HUES64 (cell line): ENCODE results near the gene FRMD3.

Source experiments
- H3K27ac ChIP-seq: 2 replicates; pipeline ENCODE4 v1.7.0; 2013; ENCODE audit warnings: low read depth, low read length, inconsistent platforms
- H3K27me3 ChIP-seq: 2 replicates; pipeline ENCODE4 v1.6.1; 2013; ENCODE audit warnings: mild to moderate bottlenecking, low read length; ENCODE audit not compliant: insufficient read depth
- H3K36me3 ChIP-seq: 2 replicates; pipeline ENCODE4 v1.6.1; 2013; ENCODE audit warnings: mild to moderate bottlenecking, low read length; ENCODE audit not compliant: insufficient read depth
- H3K4me1 ChIP-seq: 2 replicates; pipeline ENCODE4 v1.6.1; 2013; ENCODE audit warnings: mild to moderate bottlenecking, low read length, moderate library complexity; ENCODE audit not compliant: insufficient read depth
- H3K4me3 ChIP-seq: 2 replicates; pipeline ENCODE4 v1.5.1; 2013; ENCODE audit warnings: mild to moderate bottlenecking, low read length, moderate library complexity
- H3K9ac ChIP-seq: 2 replicates; pipeline ENCODE4 v1.6.1; 2013; ENCODE audit warnings: mild to moderate bottlenecking, low read depth, low read length
- H3K9me3 ChIP-seq: 2 replicates; pipeline ENCODE4 v1.6.1; 2013; ENCODE audit warnings: low read depth, low read length; ENCODE audit not compliant: insufficient read depth
- WGBS: fragments of 150-250, 120-280 bp; methylation state at CpG from one replicate; pipeline ENCODE4 v1.1.7; 2013; ENCODE audit warnings: missing lambda C conversion rate; 5-methylcytosine and 5-hydroxymethylcytosine counted together

Gene FRMD3

DNA sequence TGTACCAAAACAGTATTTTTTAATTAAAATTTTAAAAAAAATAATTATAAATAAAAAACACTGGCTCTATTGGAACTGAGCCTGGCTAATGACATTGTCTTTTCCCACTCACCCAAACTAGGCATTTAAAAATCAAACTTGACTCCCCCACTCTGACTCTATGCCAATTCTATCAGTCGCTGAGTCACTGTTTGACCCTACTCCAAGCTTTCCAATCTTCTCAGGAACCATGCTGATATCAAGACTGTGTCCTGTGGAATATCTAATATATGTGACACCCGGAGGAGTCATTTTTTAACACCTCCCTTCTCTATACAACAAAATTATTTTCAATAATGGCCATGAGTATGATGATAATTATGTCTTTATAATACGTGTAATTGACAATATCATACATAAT is 303.7 kb downstream of the FRMD3 start:
- H3K9ac ChIP-seq = no peak overlapping the region
- H3K4me3 ChIP-seq = no peak overlapping the region
- H3K4me1 ChIP-seq = peaks cover 24% of the 10 kb centered on the region
- peaks cover 6% of the 10 kb centered on the region; the same call in 1 of the 2 replicates for H3K9me3 ChIP-seq
- H3K36me3 ChIP-seq = no peaks in the 10 kb centered on the region
- H3K27me3 ChIP-seq = no peaks in the 10 kb centered on the region
- WGBS = 85% methylated on average over 1 of the region's 3 CpGs
- no peak overlapping the region for H3K27ac ChIP-seq

GRCh38 chr9:83233647-83234046 is 304.6 kb downstream of the FRMD3 start:
- H3K27ac ChIP-seq = no peak overlapping the region
- H3K4me3 ChIP-seq = no peak overlapping the region
- H3K9ac ChIP-seq = no peak overlapping the region
- H3K4me1 ChIP-seq = peaks cover 24% of the 10 kb centered on the region
- H3K36me3 ChIP-seq = no peaks in the 10 kb centered on the region
- H3K9me3 ChIP-seq = peaks cover 12% of the 10 kb centered on the region
- WGBS = 84% methylated on average over 2 of the region's 2 CpGs
- no peaks in the 10 kb centered on the region for H3K27me3 ChIP-seq

DNA sequence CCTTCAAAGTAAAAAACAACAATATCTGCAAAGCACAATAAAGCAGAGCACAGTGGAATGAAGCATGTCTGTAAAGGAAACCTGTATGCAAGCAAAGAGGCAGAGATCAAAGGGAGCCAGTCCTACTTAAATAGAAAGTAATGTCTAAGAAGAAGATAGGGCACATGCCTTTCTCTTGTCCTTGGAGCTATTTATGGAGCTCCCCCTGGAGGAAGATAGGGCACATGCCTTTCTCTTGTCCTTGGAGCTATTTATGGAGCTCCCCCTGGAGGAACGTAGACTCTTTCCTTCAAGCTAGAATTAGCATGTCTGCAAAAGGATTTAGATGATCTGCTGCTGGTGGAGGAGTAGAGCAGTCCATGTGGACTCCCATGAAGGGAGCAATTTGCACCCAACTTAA is 307.2 kb downstream of the FRMD3 start:
- Histone ChIP-seq H3K9me3 (peaks cover 12% of the 10 kb centered on the region), H3K4me1 (peaks cover 19% of the 10 kb centered on the region), H3K36me3 (no peaks in the 10 kb centered on the region), H3K27ac (no peak overlapping the region), H3K9ac (no peak overlapping the region), H3K4me3 (no peak overlapping the region), H3K27me3 (no peaks in the 10 kb centered on the region)
- 60% methylated on average over 1 of the region's 1 CpG for WGBS

- 86% methylated on average over 3 of the region's 3 CpGs for WGBS
- no peaks in the 10 kb centered on the region for H3K4me1 ChIP-seq
- H3K36me3 ChIP-seq = no peaks in the 10 kb centered on the region
These were observed 317.5 kb downstream of the FRMD3 start for GRCh38 chr9:83220730-83221129.

DNA sequence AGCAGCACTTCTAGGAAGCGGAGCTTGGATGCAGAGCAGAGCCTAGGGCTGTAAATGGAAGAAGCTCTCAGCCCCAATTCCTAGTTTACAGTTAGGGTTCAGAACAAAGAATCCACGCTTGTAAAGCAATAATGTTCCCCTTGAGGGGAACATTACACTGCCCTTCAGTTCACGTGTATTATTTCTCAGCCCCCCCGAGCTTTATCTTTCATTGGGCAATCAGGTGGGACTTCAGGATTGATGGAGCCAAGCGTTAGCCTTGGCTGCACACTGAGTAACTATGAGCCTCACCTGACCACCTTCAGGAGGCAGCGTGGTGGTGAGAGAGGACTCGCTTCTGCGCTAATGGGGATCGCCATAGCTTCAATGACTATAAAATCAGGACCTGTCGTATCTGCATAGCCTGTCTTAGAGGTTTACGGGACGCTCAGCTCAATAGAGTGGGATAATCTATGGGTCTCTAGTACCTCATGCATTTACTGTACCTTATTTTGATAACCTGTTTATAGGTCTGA is 318.2 kb downstream of the FRMD3 start:
- H3K4me1 ChIP-seq = no peaks in the 10 kb centered on the region
- H3K27me3 ChIP-seq = peaks cover 13% of the 10 kb centered on the region
- peak overlapping the region; percentile 70 for H3K4me3 ChIP-seq
- H3K27ac ChIP-seq = no peak overlapping the region
- H3K9me3 ChIP-seq = no peaks in the 10 kb centered on the region
- no peak overlapping the region for H3K9ac ChIP-seq
- H3K36me3 ChIP-seq = no peaks in the 10 kb centered on the region
- 85% methylated on average over 12 of the region's 12 CpGs for WGBS

More at GRCh38 chr9:83220730-83221129, 317.5 kb downstream of the FRMD3 start:
- no peak overlapping the region for H3K9ac ChIP-seq
- no peak overlapping the region for H3K4me3 ChIP-seq
- H3K27me3 ChIP-seq = peaks cover 13% of the 10 kb centered on the region
- no peaks in the 10 kb centered on the region for H3K9me3 ChIP-seq
- no peak overlapping the region for H3K27ac ChIP-seq

GRCh38 chr9:83219154-83219923 is 318.9 kb downstream of the FRMD3 start:
- H3K27me3 ChIP-seq = peaks cover 13% of the 10 kb centered on the region
- no peak overlapping the region for H3K27ac ChIP-seq
- 51% methylated on average over 36 of the region's 40 CpGs for WGBS
- peak overlapping the region; percentile 70 for H3K4me3 ChIP-seq
- no peaks in the 10 kb centered on the region for H3K36me3 ChIP-seq
- 0 out of 2 replicates have a peak, but pooled peaks cover 4% of the 10 kb centered on the region for H3K9me3 ChIP-seq
- H3K4me1 ChIP-seq = no peaks in the 10 kb centered on the region
- peak overlapping the region; percentile 53 for H3K9ac ChIP-seq

- Histone ChIP-seq H3K9ac (no peak overlapping the region), H3K27me3 (peaks cover 13% of the 10 kb centered on the region), H3K9me3 (0 out of 2 replicates have a peak, but pooled peaks cover 4% of the 10 kb centered on the region), H3K4me1 (no peaks in the 10 kb centered on the region), H3K4me3 (no peak overlapping the region), H3K36me3 (no peaks in the 10 kb centered on the region), H3K27ac (no peak overlapping the region)
- WGBS = 93% methylated on average over 9 of the region's 11 CpGs
These were observed 319.6 kb downstream of the FRMD3 start for GRCh38 chr9:83218411-83219090.

DNA sequence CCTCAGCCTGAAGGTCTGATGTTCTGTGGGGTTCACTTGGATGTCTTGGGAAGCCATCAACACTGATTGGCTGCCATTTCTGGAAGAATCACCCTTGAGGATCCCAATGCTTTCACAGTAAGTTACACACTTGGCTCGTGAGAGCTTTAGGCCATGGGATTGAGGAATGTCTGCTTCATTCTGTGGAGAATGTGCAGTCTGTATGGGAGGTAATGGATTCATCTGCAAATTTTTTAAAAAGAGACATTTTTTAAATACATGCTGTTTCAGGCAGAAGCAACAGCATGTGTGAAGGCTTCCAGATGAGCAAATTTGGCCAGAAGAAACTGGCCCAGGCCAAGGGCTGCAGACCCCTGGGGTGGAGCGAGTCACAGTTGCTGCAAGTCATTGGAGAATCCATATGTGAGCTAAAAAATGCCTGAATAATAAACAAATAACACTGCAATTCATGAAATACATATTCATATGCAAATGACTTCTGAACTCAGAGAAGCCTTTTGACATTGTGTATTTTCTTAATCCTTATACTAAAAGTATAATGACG is 328.9 kb downstream of the FRMD3 start:
- no peak overlapping the region for H3K9ac ChIP-seq
- H3K4me3 ChIP-seq = no peak overlapping the region
- no peak overlapping the region for H3K27ac ChIP-seq
- no peaks in the 10 kb centered on the region for H3K9me3 ChIP-seq
- 98% methylated on average over 3 of the region's 3 CpGs for WGBS
- H3K36me3 ChIP-seq = no peaks in the 10 kb centered on the region
- H3K27me3 ChIP-seq = no peaks in the 10 kb centered on the region
- no peaks in the 10 kb centered on the region for H3K4me1 ChIP-seq

GRCh38 chr9:83208065-83208850 is 329.9 kb downstream of the FRMD3 start:
- Histone ChIP-seq H3K36me3 (no peaks in the 10 kb centered on the region), H3K4me3 (no peak overlapping the region), H3K27me3 (no peaks in the 10 kb centered on the region), H3K9ac (no peak overlapping the region), H3K27ac (no peak overlapping the region), H3K9me3 (no peaks in the 10 kb centered on the region), H3K4me1 (no peaks in the 10 kb centered on the region)
- 95% methylated on average over 9 of the region's 9 CpGs for WGBS

DNA sequence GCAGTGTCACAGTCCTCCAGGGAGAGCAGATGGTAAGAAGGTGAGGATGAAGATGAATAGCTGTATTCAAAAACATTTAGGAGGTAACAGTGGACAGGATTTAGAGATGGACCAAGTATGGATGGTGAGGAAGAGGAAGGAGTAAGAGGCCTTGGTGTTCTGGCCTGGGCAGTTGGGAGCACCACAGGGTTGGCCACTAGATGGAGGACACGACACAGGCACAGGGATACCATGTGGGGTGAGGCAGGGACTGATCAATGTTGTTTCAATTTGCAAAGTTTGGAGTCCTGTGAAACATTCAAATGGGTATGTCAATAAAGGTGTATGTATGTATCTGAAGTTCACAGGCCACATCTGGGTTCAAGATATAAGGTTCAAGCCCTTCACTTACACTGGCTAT is 334.2 kb downstream of the FRMD3 start:
- 73% methylated on average over 1 of the region's 1 CpG for WGBS
- H3K4me3 ChIP-seq = no peak overlapping the region
- no peaks in the 10 kb centered on the region for H3K27me3 ChIP-seq
- no peaks in the 10 kb centered on the region for H3K36me3 ChIP-seq
- no peaks in the 10 kb centered on the region for H3K4me1 ChIP-seq
- no peak overlapping the region for H3K9ac ChIP-seq
- no peak overlapping the region for H3K27ac ChIP-seq
- no peaks in the 10 kb centered on the region for H3K9me3 ChIP-seq
